HG03139 (cell line): ENCODE results near the gene WDR4.
"Not testable (repeated sequence)": the region's sequence is repeated elsewhere in the genome, so short reads cannot be mapped to it uniquely, and the experiment has no call there.

Experiments used
- ATAC-seq: cut with Tn5 transposase; IDR thresholded peaks from one replicate; pipeline ENCODE4 v1.9.1; 2021; ENCODE audit not compliant: unreplicated experiment

Gene WDR4

GRCh38 chr21:42878993-42879787, at the start of gene WDR4:
Gene WDR4, minus strand, starts transcription at chr21:42879539. Its CDS starts 44 bp downstream, at chr21:42879495.
- ATAC-seq: peak; percentile 76

- not testable (repeated sequence) for ATAC-seq
Observed at GRCh38 chr21:42927474-42928200, 48.3 kb upstream of the WDR4 start.

- ATAC-seq: no peak
Observed at GRCh38 chr21:42925114-42925926, 46.0 kb upstream of the WDR4 start, which contains the start of gene ERVH48-1. Gene ERVH48-1, minus strand, starts transcription at chr21:42925630. Its CDS starts 6,624 bp downstream, at chr21:42919006.

GRCh38 chr21:42924433-42924751, 45.1 kb upstream of the WDR4 start:
- no peak for ATAC-seq

- no peak for ATAC-seq
Observed at GRCh38 chr21:42923553-42924432, 44.5 kb upstream of the WDR4 start.

GRCh38 chr21:42922918-42923317, 43.6 kb upstream of the WDR4 start:
- ATAC-seq: no peak

GRCh38 chr21:42921927-42922326, 42.6 kb upstream of the WDR4 start:
- no peak for ATAC-seq

- ATAC-seq: no peak
Observed at GRCh38 chr21:42918291-42918690, 39.0 kb upstream of the WDR4 start.

- no peak for ATAC-seq
Observed at GRCh38 chr21:42913476-42913875, 34.1 kb upstream of the WDR4 start.

GRCh38 chr21:42911920-42912319, 32.6 kb upstream of the WDR4 start:
- ATAC-seq: not testable (repeated sequence)

GRCh38 chr21:42908484-42908883, 29.1 kb upstream of the WDR4 start:
- ATAC-seq: not testable (repeated sequence)

GRCh38 chr21:42906233-42906632, 26.9 kb upstream of the WDR4 start:
- ATAC-seq: no peak

- ATAC-seq: no peak
Observed at GRCh38 chr21:42905195-42905594, 25.9 kb upstream of the WDR4 start.

GRCh38 chr21:42903817-42904216, 24.5 kb upstream of the WDR4 start:
- no peak for ATAC-seq

- no peak for ATAC-seq
Observed at GRCh38 chr21:42900446-42900845, 21.1 kb upstream of the WDR4 start.

GRCh38 chr21:42892931-42893755, 13.8 kb upstream of the WDR4 start, which contains the start of gene NDUFV3:
Gene NDUFV3, plus strand, starts transcription at chr21:42893309. Its CDS starts 25 bp downstream, at chr21:42893334.
- ATAC-seq: peak; percentile 95

- peak; percentile 2 for ATAC-seq
Observed at GRCh38 chr21:42892582-42892930, 13.2 kb upstream of the WDR4 start.

GRCh38 chr21:42887326-42887725, 8.0 kb upstream of the WDR4 start:
- ATAC-seq: no peak

- no peak for ATAC-seq
Observed at GRCh38 chr21:42883921-42884320, 4.6 kb upstream of the WDR4 start.

- ATAC-seq: no peak
Observed at GRCh38 chr21:42880352-42880751, 1.0 kb upstream of the WDR4 start.
